HG03108 (cell line): ENCODE measurements around the gene CACNA1I.

Experiments
- ATAC-seq: cut with Tn5 transposase; IDR thresholded peaks from one replicate; pipeline ENCODE4 v1.9.1; 2021; ENCODE audit warnings: moderate library complexity; ENCODE audit not compliant: unreplicated experiment

Gene CACNA1I

GRCh38 chr22:39646398-39647063 is 76.0 kb downstream of the CACNA1I start:
- ATAC-seq, result no peak

DNA sequence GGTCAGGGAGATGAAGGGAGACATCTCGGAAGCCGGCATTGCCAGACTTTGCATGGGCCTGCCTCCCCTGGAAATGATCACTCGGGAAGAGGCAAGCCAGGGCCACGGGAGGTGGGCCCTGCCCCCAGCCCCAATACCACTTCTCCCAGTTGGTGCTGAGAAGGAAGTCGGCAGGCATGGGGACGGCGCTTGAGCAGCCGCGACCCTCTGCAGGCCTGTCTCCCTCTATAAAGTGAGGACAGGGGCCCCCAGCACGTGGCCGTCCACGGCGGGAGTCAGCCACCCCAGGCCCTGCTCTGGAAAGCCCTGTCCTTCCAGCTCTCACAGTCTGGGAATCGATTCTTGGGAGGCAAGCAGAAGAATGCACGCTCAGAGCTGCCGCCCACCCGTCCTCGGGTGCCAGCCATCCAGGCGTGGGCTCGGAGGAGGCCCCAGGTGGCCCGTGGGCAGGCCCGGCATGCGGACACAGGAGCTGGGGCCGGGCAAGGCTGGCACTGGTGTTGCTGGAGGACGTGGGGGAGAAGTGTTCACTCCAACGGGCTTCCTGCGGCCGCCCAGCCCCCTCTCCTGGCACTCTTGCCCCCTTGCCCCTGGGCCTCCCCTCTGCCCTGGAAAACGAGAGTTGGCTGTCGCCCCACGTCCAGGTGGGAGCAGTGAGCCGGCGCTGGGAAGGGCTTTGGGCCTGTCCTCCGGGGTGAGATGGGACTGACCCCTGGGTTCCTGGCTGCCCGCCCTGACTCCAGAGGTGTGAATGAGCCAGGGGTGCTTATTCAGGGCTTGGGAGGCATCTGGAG is 77.5 kb downstream of the CACNA1I start:
- ATAC-seq, result no peak

GRCh38 chr22:39648630-39648950 is 78.0 kb downstream of the CACNA1I start:
- no peak for ATAC-seq

DNA sequence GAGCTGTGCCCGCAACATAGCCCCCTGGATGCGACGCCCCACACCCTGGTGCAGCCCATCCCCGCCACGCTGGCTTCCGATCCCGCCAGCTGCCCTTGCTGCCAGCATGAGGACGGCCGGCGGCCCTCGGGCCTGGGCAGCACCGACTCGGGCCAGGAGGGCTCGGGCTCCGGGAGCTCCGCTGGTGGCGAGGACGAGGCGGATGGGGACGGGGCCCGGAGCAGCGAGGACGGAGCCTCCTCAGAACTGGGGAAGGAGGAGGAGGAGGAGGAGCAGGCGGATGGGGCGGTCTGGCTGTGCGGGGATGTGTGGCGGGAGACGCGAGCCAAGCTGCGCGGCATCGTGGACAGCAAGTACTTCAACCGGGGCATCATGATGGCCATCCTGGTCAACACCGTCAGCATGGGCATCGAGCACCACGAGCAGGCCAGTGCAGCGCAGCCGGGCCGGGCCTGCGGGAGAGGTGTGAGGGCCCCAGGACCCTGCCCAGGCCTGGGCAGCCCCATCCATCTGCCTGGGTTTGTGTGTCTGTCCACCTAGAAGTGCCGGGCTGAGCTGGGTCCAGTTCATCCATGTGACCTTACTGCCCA is 79.0 kb downstream of the CACNA1I start:
- no peak for ATAC-seq

DNA sequence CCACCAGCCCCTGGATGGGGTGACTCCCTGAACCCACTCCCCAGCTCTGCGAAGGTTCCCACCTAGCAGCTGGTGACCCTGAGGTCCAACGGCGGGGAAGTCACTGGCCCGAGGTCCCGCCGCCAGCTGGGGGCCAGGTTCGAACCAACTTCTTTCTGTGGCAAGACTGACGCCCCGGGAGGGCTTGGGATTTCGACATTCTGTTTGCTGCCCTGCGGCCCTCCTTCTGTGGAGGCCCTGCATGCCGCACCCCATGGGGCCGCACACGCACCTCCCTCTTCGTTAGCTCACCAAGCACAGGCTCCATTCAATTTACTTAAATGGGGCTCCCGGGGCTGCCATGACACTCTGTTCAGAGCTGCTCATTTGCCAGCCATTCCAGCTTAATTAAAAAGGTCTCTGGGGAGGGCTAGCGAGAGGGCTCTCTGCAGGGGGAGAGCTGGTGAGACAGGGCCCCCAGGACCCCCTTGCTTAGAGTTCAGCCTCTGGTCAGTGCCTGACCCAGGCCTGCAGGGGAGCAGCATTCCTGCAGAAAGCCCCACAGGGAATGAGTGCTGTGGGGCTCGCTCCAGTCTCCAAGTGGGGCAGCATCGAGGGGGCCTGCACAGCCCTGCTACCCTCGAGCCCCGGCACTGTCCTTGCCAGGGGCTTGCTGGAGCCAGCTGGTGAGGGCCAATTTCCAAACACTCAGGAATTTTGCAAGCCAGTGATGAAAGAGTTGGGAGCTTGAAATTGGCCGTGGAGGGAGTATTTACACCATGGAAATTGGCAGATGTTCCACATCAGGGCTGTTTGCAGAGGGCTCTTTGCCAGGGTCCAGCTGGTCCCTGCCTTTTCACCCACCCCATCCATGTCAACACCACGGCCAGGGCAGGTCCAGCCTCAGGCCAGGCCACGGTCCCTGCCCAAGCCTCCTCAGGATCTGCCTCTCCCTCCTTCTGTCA is 80.8 kb downstream of the CACNA1I start:
- ATAC-seq, result no peak

GRCh38 chr22:39652990-39653786 is 82.6 kb downstream of the CACNA1I start:
- ATAC-seq, result no peak

DNA sequence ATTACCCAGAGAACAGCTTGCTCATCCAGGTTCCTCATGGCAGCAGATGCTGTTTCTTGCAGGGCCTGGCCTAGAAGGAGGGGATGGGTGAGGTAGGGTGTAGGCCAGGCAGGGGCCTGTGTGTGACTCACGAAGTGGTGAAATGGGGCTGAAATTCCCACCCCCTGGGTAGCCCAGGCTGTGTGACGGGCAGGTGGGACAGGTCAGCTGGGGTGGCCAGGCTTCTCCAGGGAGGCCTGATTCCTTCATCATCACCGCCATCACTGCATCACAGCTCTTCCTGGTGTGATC is 83.2 kb downstream of the CACNA1I start:
- ATAC-seq, result no peak

GRCh38 chr22:39654131-39654926 is 83.8 kb downstream of the CACNA1I start:
- no peak for ATAC-seq

GRCh38 chr22:39655004-39655579 is 84.5 kb downstream of the CACNA1I start:
- no peak for ATAC-seq

- ATAC-seq, result no peak
These were observed 85.3 kb downstream of the CACNA1I start for GRCh38 chr22:39655831-39656230.

- no peak for ATAC-seq
These were observed 86.2 kb downstream of the CACNA1I start for GRCh38 chr22:39656495-39657490.

DNA sequence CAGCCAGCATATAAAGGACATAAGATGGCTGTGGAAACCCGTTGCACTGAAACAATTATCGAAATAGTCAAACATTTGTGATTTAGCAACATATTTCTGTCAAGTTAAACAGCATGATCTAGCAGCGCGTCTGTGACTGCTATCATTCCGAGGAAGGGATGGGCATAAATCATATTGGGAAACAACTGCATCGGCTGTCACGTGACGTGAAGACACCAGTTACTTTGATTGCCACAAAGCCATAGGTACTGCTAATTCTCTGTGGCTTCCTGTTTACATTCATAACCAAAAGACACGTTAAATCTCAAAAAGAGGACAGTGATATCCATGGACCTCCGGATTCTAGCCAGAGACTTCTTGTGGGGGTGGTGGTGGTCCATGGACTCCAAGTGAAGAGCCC is 87.8 kb downstream of the CACNA1I start:
- no peak for ATAC-seq

- no peak for ATAC-seq
These were observed 88.4 kb downstream of the CACNA1I start for GRCh38 chr22:39658806-39659463.

GRCh38 chr22:39661501-39661841 is 90.9 kb downstream of the CACNA1I start:
- no peak for ATAC-seq

DNA sequence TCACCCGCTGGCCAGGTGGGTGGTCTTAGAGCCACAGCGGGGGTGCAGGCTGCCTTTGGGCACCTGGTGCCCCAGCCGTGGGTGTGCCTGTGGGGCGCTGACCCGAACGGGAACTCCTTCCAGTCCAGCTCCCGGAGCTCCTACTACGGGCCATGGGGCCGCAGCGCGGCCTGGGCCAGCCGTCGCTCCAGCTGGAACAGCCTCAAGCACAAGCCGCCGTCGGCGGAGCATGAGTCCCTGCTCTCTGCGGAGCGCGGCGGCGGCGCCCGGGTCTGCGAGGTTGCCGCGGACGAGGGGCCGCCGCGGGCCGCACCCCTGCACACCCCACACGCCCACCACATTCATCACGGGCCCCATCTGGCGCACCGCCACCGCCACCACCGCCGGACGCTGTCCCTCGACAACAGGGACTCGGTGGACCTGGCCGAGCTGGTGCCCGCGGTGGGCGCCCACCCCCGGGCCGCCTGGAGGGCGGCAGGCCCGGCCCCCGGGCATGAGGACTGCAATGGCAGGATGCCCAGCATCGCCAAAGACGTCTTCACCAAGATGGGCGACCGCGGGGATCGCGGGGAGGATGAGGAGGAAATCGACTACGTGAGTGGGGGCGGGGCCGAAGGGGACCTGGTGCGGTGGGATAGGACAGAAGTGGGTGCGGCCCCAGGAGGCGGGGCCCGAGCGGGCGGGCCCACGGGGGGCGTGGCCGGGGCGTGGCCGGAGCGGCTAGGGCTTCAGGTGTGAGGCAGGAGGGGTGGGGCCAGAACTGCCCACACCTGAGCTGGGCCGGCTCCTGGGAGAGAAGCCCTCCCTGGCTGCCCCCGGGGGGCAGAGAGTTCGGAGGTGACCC is 91.5 kb downstream of the CACNA1I start:
- no peak for ATAC-seq

GRCh38 chr22:39662686-39663052 is 92.1 kb downstream of the CACNA1I start:
- ATAC-seq, result no peak

DNA sequence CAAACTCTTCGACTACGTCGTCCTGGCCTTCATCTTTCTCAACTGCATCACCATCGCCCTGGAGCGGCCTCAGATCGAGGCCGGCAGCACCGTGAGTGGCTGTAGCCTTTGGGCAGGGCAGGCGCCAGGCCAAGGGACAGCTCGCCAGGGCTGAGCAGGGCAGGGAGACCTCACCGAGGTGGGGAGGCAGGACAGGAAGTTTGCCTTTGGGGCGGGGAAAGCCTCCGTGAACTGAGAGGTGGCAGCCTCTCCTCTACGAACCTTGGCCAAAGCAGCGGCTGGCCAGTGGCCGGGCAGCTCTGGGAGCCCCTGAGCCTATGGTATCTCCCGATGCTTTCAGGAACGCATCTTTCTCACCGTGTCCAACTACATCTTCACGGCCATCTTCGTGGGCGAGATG is 93.2 kb downstream of the CACNA1I start:
- no peak for ATAC-seq
